ENCODE measurements around the gene LPIN1. TPM values are rescaled to one million over a fixed set of nuclear protein-coding genes. Genes with fewer than 3 reads are reported as not detected.

The LPIN1 gene
- polyA plus RNA-seq, 3 donors, result 18.0 to 19.7 (median 18.7) TPM

DNA sequence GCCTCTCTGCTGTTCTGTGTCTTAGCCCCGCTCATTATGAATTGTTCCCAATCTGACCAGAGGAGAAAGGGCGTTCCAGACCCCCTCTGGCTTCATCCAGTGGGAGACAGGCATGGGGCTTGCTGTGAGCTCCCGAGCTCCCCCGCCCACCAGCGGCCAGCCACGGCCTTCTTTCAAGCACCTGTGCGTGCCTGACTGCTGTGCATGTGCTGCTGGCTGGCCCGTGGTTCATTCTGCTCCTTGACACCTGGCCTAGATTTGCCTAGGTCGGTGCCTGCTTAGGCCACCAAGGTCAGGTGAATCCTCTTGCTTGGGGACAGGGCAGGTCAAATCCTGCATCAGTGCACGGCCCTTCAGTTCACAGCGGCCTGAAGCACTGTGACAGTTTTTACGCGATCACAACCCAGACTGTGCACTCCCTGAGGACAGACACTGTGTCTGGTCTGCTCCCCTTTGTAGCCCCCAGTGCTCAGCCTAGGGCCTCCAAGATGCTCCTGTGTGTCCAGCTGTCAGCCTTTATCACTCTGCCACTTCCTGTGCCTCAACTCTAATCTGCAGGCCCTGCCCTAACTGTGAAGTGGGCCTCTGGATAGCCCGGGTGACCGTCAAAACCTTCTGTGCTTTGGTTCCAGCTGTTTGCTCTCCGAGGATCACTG is 3.6 kb upstream of the LPIN1 start:
- no peak for DNase-seq (ENCODE audit: low read depth in 3 of 3, low spot score in 2 of 3)

- no peak for DNase-seq (ENCODE audit: low read depth in 3 of 3, low spot score in 2 of 3)
Observed at GRCh38 chr2:11743366-11743765, 3.1 kb upstream of the LPIN1 start.

GRCh38 chr2:11743846-11744553 is 2.4 kb upstream of the LPIN1 start:
- peak; percentile 77 to 90 (median 81) for DNase-seq (ENCODE audit: low read depth in 3 of 3, low spot score in 2 of 3)

GRCh38 chr2:11744631-11745394 is 1.6 kb upstream of the LPIN1 start:
- no peak for DNase-seq (ENCODE audit: low read depth in 3 of 3, low spot score in 2 of 3)

DNA sequence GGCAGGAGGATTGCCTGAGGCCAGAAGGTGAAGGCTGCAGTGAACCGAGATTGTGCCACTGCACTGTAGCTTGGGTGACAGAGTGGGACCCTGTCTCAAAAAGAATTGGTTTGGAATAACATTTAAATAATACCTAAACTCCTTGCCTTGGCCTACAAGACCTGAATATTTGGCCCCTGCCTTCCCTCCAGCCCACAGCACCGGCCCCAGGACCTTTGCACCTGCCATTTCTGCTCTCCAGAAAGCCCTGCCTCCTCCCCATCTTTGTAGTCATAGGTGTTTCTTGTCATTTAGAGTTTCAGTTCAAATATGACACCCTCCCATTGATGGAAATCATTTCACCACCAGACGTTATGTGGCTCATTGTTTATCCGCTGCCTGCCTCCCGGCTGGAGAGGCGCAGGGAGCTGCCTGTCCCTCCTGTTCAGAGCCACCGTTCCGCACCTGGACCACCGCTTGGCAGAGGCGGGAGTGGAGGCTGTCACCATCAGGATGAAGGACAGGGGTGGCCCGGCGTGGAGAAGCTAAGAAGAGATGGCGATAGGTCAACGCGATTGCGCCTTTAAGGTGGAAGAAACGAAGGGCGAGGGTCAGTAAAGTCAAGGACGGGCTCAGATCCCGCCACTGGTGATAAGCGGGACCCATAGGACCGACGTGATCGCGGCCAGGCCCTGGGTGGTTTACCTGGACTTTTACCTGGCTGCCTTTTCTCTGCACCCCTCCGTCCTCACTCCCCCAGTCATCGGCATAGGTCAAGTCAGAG is 638 bp upstream of the LPIN1 start:
- no peak for DNase-seq (ENCODE audit: low read depth in 3 of 3, low spot score in 2 of 3)

DNA sequence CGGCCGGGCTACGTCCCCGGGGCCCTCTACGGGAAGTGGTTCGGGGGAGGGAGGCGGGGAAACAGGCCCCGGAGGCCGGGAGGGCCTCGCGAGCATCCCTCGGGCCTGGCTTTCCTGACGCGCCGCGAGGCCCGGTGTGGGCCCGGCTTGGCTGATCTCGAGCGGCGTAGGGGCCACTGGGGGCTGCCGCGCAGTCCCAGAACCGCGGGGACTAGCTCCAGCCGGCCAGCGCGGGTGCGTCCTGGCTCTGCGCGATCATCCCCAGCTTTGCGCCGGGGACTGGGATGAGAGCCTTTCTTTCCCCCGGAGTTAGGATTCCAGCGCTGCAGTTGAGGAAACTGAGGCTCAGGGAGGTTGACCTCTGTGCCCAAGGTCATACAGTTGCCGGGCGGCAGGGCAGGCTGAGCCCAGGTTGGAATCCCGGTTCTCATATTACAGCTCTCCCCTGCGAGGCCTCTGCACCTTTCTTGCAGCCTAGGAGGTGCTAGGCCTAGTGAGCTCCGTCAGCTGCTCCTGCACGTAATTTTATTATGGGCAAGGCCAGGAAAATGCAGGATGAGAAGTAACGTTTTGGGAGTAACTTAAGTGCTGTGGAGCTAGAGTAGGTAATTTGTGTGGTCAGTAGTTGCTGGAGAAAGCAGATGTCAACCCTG is 501 bp downstream of the LPIN1 start:
- peak in 1 of 3 donors; percentile 40 for DNase-seq (ENCODE audit: low read depth in 3 of 3, low spot score in 2 of 3)

DNA sequence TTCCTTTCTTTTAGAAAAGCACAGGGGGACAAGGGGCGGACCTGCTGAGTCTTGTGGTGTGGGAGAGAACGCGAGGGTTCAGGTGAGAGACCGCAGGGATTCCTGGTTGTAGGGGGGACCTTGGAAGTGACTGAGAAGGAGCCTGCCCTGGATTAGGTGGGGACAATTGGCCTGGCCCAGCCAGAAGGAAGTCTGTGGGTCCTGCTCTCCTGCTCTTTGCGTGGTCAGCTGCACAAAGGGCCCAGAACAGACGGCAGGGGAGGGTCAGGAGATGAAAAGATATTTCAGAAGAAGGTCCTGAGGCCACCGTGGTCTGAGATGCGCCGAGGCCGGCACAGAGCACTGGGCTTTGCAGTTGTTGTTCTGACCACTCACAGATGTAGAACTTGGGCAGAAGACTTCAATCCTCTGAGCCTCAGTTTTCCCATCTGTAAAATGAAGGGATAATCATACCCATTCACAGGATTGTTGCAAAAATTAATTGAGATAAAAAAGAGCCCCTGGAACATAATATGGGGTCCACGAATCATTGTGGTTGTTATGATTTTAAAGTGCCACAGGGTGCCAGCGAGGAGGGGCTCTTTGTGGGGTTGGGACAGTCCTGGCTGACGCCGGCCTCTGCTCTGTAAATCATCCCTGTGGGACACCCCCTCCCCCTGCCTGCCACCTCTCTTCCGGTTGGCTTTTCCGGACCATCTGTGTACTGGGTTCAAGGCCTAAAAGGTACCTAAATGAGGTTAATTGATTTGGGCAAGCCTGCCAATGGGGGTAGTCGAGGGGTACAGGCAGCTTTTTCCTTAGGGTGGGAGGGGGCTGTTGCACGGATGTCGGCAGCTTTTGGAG is 1.8 kb downstream of the LPIN1 start:
- no peak for DNase-seq (ENCODE audit: low read depth in 3 of 3, low spot score in 2 of 3)

- no peak for DNase-seq (ENCODE audit: low read depth in 3 of 3, low spot score in 2 of 3)
Observed at GRCh38 chr2:11748861-11749645, 2.6 kb downstream of the LPIN1 start.

- no peak for DNase-seq (ENCODE audit: low read depth in 3 of 3, low spot score in 2 of 3)
Observed at GRCh38 chr2:11749646-11750349, 3.4 kb downstream of the LPIN1 start.

DNA sequence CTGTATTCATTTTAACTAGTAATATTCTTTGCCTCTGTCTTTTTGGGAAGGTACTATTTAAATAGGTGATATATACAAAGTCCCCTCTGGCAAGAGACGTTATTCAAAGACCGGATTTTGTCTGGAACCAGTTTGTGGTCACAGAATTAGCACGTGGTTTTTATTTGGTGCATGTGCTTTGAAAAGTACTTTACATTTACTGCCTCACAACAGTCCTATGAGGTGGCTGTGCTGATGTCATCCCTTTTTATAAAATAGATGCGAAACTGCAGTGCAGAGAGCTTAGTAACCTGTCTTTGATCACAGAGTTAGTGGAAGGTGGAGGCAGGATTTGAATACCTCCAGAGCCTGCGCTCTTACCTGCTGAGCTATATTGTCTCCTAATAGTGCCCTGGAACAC is 4.0 kb downstream of the LPIN1 start:
- no peak for DNase-seq (ENCODE audit: low read depth in 3 of 3, low spot score in 2 of 3)

DNA sequence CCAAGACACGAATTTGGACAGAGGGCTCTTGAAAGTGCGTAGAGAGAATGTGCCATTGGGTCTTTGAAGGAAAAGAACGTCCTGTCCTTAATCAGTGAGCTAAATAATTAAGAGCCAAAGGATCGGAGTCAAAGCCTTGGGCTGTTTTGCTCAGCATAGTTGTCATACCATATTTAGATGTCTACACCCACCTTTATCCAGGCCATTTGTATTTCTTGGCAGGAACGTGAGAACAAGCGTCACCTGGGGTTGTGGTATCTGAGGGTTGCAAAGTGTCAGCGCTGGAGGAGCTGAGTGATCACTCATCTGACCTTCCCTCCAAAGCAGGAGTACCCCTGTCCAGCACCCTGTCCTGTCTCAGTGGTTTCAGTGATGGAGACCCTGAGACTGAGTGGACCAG is 4.5 kb downstream of the LPIN1 start:
- DNase-seq (ENCODE audit: low read depth in 3 of 3, low spot score in 2 of 3), result no peak

GRCh38 chr2:11752906-11753305 is 6.5 kb downstream of the LPIN1 start:
- DNase-seq (ENCODE audit: low read depth in 3 of 3, low spot score in 2 of 3), result no peak

DNA sequence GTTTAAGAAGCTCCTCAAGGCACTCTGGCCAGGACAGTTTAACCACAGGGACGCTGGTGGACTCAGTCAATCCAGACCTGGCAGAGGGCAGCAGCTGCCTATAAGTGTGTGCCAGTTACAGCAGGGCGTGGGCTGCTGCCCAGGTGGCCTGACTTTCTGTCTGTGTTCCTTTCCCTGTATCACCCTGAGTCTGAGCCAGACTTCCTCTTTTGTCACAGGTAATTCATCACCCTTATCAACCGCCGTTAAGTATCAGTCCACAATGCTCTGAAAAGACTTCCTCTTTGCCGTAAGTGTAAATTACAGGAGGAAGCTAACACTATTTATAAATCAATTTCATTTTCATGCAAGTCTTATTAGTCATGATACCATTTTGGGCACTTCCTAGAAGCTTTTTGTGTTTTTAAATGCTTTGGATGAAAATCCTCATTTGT is 7.0 kb downstream of the LPIN1 start:
- DNase-seq (ENCODE audit: low read depth in 3 of 3, low spot score in 2 of 3), result no peak

GRCh38 chr2:11753886-11754699 is 7.7 kb downstream of the LPIN1 start:
- DNase-seq (ENCODE audit: low read depth in 3 of 3, low spot score in 2 of 3), result no peak

- no peak for DNase-seq (ENCODE audit: low read depth in 3 of 3, low spot score in 2 of 3)
Observed at GRCh38 chr2:11754700-11755015, 8.2 kb downstream of the LPIN1 start.

DNA sequence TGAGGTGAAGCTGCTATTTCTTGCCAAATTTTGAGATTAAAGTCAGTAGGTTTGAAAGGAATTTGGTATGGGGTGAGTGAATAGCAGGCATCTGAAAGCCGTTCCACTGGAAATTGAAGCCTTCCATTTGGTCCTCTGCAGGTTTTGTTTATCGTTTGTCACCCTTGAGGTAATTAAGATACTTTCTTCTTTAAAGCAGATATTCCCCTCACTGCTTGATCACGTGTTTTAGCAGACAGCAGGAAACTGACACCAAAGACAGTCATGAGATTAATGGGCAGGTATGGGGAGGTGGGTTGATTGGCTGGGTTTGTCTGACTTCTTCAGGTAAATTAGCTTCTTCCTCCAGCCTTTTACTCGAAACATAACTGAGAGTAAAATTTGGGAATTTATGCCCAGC is 10.7 kb downstream of the LPIN1 start:
- no peak for DNase-seq (ENCODE audit: low read depth in 3 of 3, low spot score in 2 of 3)

DNA sequence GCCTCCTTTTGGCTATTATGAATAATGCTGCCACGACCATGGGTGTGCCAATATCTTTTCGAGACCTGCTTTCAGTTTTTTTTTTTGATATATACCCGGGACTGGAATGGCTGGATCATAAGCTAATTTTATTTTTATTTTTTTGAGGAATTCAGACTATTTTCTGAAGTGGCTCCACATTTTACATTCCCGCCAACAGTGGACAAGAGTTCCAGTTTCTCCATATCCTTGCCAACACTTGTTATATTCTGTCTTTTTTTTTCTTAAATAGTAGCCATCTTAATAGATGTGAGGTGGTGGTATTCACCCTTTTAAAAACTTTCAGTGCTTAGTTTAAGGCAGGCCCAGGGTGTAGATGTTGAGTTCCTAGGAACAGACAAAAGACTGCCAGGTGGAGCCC is 11.8 kb downstream of the LPIN1 start:
- no peak for DNase-seq (ENCODE audit: low read depth in 3 of 3, low spot score in 2 of 3)

Data from right renal cortex interstitium (tissue), 3 donors.